ENCODE data around the gene EIF2AK3. TPM values are rescaled to one million over a fixed set of nuclear protein-coding genes. Genes with fewer than 3 reads are reported as not detected.

Gene EIF2AK3
- total and polyA plus RNA-seq, 2 donors from 2014 or later: 5.7 to 20.8 TPM

GRCh38 chr2:88543541-88544057 lies 83.7 kb downstream of the EIF2AK3 start:
- TF ChIP-seq CTCF (IDR thresholded peaks at IDR 0.05; ENCODE audit: borderline replicate concordance, extremely low read depth, insufficient read depth): no peak
- Histone ChIP-seq H3K9me3 (ENCODE audit: control insufficient read depth in 2 of 3, insufficient read depth in 1 of 3, low read length in 3 of 3) (peaks cover 0 to 3% (median 0%) of the 10 kb centered on the region in 3 donors), H3K4me1 (ENCODE audit: control insufficient read depth in 2 of 3, insufficient read depth in 2 of 3, low read depth in 1 of 3, low read length in 3 of 3) (no peaks in the 10 kb centered on the region), H3K27me3 (ENCODE audit: control insufficient read depth, insufficient read depth, low read length) (no peaks in the 10 kb centered on the region), H3K36me3 (ENCODE audit: control insufficient read depth in 2 of 3, insufficient read depth in 3 of 3, low read length in 3 of 3) (no peaks in the 10 kb centered on the region), H3K4me3 (ENCODE audit: low read length in 3 of 3) (no peak overlapping the region), H3K9ac (ENCODE audit: low read length in 3 of 3) (no peak overlapping the region), H3K27ac (ENCODE audit: low read depth in 2 of 2, low read length in 2 of 2) (no peak overlapping the region)
- intact Hi-C loops (cut with DNase I): no loop called here
- DNase-seq (no peak), FAIRE-seq (no peak)

GRCh38 chr2:88542668-88543067 lies 84.6 kb downstream of the EIF2AK3 start:
- Histone ChIP-seq H3K27ac (ENCODE audit: low read depth in 2 of 2, low read length in 2 of 2) (no peak overlapping the region), H3K4me1 (ENCODE audit: control insufficient read depth in 2 of 3, insufficient read depth in 2 of 3, low read depth in 1 of 3, low read length in 3 of 3) (no peaks in the 10 kb centered on the region), H3K36me3 (ENCODE audit: control insufficient read depth in 2 of 3, insufficient read depth in 3 of 3, low read length in 3 of 3) (no peaks in the 10 kb centered on the region), H3K4me3 (ENCODE audit: low read length in 3 of 3) (no peak overlapping the region), H3K27me3 (ENCODE audit: control insufficient read depth, insufficient read depth, low read length) (no peaks in the 10 kb centered on the region), H3K9me3 (ENCODE audit: control insufficient read depth in 2 of 3, insufficient read depth in 1 of 3, low read length in 3 of 3) (peaks cover 0 to 3% (median 0%) of the 10 kb centered on the region in 3 donors), H3K9ac (ENCODE audit: low read length in 3 of 3) (no peak overlapping the region)
- TF ChIP-seq CTCF (IDR thresholded peaks at IDR 0.05; ENCODE audit: borderline replicate concordance, extremely low read depth, insufficient read depth): no peak
- DNase-seq (no peak), FAIRE-seq (no peak)
- intact Hi-C loops (cut with DNase I): no loop called here

- H3K4me1 ChIP-seq (ENCODE audit: control insufficient read depth in 2 of 3, insufficient read depth in 2 of 3, low read depth in 1 of 3, low read length in 3 of 3): no peaks in the 10 kb centered on the region
- H3K36me3 ChIP-seq (ENCODE audit: control insufficient read depth in 2 of 3, insufficient read depth in 3 of 3, low read length in 3 of 3): no peaks in the 10 kb centered on the region
- no peak overlapping the region for H3K27ac ChIP-seq (ENCODE audit: low read depth in 2 of 2, low read length in 2 of 2)
- no peak overlapping the region for H3K9ac ChIP-seq (ENCODE audit: low read length in 3 of 3)
- no peaks in the 10 kb centered on the region for H3K27me3 ChIP-seq (ENCODE audit: control insufficient read depth, insufficient read depth, low read length)
- no peak for TF ChIP-seq CTCF (IDR thresholded peaks at IDR 0.05; ENCODE audit: borderline replicate concordance, extremely low read depth, insufficient read depth)
- DNase-seq (no peak), FAIRE-seq (no peak)
- intact Hi-C loops (cut with DNase I): no loop called here
- H3K9me3 ChIP-seq (ENCODE audit: control insufficient read depth in 2 of 3, insufficient read depth in 1 of 3, low read length in 3 of 3): peaks cover 0 to 3% (median 0%) of the 10 kb centered on the region in 3 donors
- H3K4me3 ChIP-seq (ENCODE audit: low read length in 3 of 3): no peak overlapping the region
These were observed 86.9 kb downstream of the EIF2AK3 start for GRCh38 chr2:88540346-88540745.
